Dedifferentiated amniotic fluid mesenchymal stem cell (primary cell): ENCODE data around the gene GRIK3.
"Not testable (repeated sequence)": the region's sequence is repeated elsewhere in the genome, so short reads cannot be mapped to it uniquely, and the experiment has no call there.

Source experiments
- DNase-seq: peaks from one replicate; pipeline ENCODE4 v3.0.0-alpha.2; 2016; ENCODE audit errors: extremely low spot score

GRIK3 gene

GRCh38 chr1:36909946-36910725 lies 124.2 kb downstream of the GRIK3 start:
- DNase-seq = no peak

GRCh38 chr1:36909359-36909758 lies 125.0 kb downstream of the GRIK3 start:
- not testable (repeated sequence) for DNase-seq

- DNase-seq = no peak
Observed at GRCh38 chr1:36908096-36908495, 126.2 kb downstream of the GRIK3 start.

- no peak for DNase-seq
Observed at GRCh38 chr1:36906555-36906954, 127.8 kb downstream of the GRIK3 start.

- DNase-seq = no peak
Observed at GRCh38 chr1:36905941-36906340, 128.4 kb downstream of the GRIK3 start.

GRCh38 chr1:36900128-36900527 lies 134.2 kb downstream of the GRIK3 start:
- DNase-seq = no peak

- not testable (repeated sequence) for DNase-seq
Observed at GRCh38 chr1:36897813-36898212, 136.5 kb downstream of the GRIK3 start.

GRCh38 chr1:36894824-36895223 lies 139.5 kb downstream of the GRIK3 start:
- no peak for DNase-seq

GRCh38 chr1:36890776-36891175 lies 143.5 kb downstream of the GRIK3 start:
- no peak for DNase-seq

- no peak for DNase-seq
Observed at GRCh38 chr1:36889478-36890226, 144.7 kb downstream of the GRIK3 start.

GRCh38 chr1:36888811-36889477 lies 145.4 kb downstream of the GRIK3 start:
- no peak for DNase-seq

GRCh38 chr1:36885540-36886357 lies 148.6 kb downstream of the GRIK3 start:
- DNase-seq = no peak

- no peak for DNase-seq
Observed at GRCh38 chr1:36884801-36885200, 149.5 kb downstream of the GRIK3 start.

GRCh38 chr1:36884029-36884701 lies 150.2 kb downstream of the GRIK3 start:
- DNase-seq = no peak

GRCh38 chr1:36883315-36883949 lies 150.9 kb downstream of the GRIK3 start:
- no peak for DNase-seq

GRCh38 chr1:36882536-36883285 lies 151.6 kb downstream of the GRIK3 start:
- no peak for DNase-seq

- no peak for DNase-seq
Observed at GRCh38 chr1:36881541-36881940, 152.8 kb downstream of the GRIK3 start.

- DNase-seq = no peak
Observed at GRCh38 chr1:36881068-36881405, 153.3 kb downstream of the GRIK3 start.

GRCh38 chr1:36880155-36881067 lies 153.9 kb downstream of the GRIK3 start:
- no peak for DNase-seq
